Naive thymus-derived CD8-positive, alpha-beta T cell (primary cell): Measurements from ENCODE around the gene ZCCHC3. TPM values are rescaled to one million over a fixed set of nuclear protein-coding genes. Genes with fewer than 3 reads are reported as not detected.
"Not testable (repeated sequence)": the region's sequence is repeated elsewhere in the genome, so short reads cannot be mapped to it uniquely, and the experiment has no call there.

Experiments used
- ATAC-seq, 2 donors: fragments of 150-1000 bp; cut with Tn5 transposase in 1 of 2; sonication (Bioruptor Pico), chemical (Tn5 transposase) in 1 of 2; 1 replicate in 1 of 2; 2 replicates in 1 of 2; pipeline ENCODE4 v1.10.0; 2021; ENCODE audit warnings: mild to moderate bottlenecking in 2 of 2, moderate library complexity in 2 of 2
- POLR2A ChIA-PET: fragments of 350-600 bp; sonication (Branson Sonifier 250); formaldehyde crosslinking; loops from one replicate; lab custom pipeline; 2021; ENCODE audit warnings: antibody characterized with exemption; lab: Charles Lee
- DNase-seq, 10 donors: peaks; one replicate each; pipeline versions ENCODE4 v3.0.0 to v3.0.0-alpha.2; 2020 to 2022
- H3K27ac Mint-ChIP-seq, 10 donors: one replicate each; pipeline ENCODE4 v1.8.0; 2020 to 2022; ENCODE audit warnings: mild to moderate bottlenecking in 10 of 10, mixed read lengths in 10 of 10, moderate library complexity in 4 of 10, inconsistent platforms in 1 of 10
- H3K27me3 Mint-ChIP-seq, 5 donors: one replicate each; pipeline ENCODE4 v1.8.0; 2021 to 2022; ENCODE audit warnings: mixed read lengths in 5 of 5
- H3K36me3 Mint-ChIP-seq, 3 donors: one replicate each; pipeline ENCODE4 v1.8.0; 2020 to 2022; ENCODE audit warnings: mixed read lengths in 3 of 3, mild to moderate bottlenecking in 2 of 3, inconsistent platforms in 1 of 3
- H3K4me1 Mint-ChIP-seq, 4 donors: one replicate each; pipeline ENCODE4 v1.8.0; 2021 to 2022; ENCODE audit warnings: mixed read lengths in 4 of 4
- H3K4me3 Mint-ChIP-seq, 10 donors: one replicate each; pipeline ENCODE4 v1.8.0; 2020 to 2022; ENCODE audit warnings: mild to moderate bottlenecking in 10 of 10, mixed read lengths in 10 of 10, moderate library complexity in 6 of 10, inconsistent platforms in 1 of 10
- H3K9me3 Mint-ChIP-seq, 9 donors: one replicate each; pipeline ENCODE4 v1.8.0; 2020 to 2022; ENCODE audit warnings: mixed read lengths in 9 of 9, mild to moderate bottlenecking in 3 of 9, inconsistent platforms in 1 of 9, moderate library complexity in 1 of 9
- polyA plus RNA-seq, 3 donors: library from polyadenylated mRNA; unstranded; fragments of 300-500 nt; fragmentation: Illumina TruSeq; gene quantifications; one replicate each; pipeline ENCODE4 v1.2.3, GENCODE V29; 2021
- total RNA-seq, 8 experiments: library from RNA in 2 of 8; stranded (reverse) in 2 of 8; gene quantifications; one replicate each; pipeline ENCODE4 v1.2.3 and lab custom pipeline; 2021 to 2026

ZCCHC3 gene, protein sequence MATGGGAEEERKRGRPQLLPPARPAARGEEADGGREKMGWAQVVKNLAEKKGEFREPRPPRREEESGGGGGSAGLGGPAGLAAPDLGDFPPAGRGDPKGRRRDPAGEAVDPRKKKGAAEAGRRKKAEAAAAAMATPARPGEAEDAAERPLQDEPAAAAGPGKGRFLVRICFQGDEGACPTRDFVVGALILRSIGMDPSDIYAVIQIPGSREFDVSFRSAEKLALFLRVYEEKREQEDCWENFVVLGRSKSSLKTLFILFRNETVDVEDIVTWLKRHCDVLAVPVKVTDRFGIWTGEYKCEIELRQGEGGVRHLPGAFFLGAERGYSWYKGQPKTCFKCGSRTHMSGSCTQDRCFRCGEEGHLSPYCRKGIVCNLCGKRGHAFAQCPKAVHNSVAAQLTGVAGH
- total RNA-seq: 10 to 100 TPM; 29.6 to 29.7 TPM
- 10 to 100 TPM in 1 of 3 donors, 1 to 10 TPM in 2; 6.9 to 13.9 (median 7.5) TPM for polyA plus RNA-seq
- total RNA-seq (lab: John Stamatoyannopoulos, UW): 25.1 to 56.8 (median 39.6) reads per million in 6 experiments

DNA sequence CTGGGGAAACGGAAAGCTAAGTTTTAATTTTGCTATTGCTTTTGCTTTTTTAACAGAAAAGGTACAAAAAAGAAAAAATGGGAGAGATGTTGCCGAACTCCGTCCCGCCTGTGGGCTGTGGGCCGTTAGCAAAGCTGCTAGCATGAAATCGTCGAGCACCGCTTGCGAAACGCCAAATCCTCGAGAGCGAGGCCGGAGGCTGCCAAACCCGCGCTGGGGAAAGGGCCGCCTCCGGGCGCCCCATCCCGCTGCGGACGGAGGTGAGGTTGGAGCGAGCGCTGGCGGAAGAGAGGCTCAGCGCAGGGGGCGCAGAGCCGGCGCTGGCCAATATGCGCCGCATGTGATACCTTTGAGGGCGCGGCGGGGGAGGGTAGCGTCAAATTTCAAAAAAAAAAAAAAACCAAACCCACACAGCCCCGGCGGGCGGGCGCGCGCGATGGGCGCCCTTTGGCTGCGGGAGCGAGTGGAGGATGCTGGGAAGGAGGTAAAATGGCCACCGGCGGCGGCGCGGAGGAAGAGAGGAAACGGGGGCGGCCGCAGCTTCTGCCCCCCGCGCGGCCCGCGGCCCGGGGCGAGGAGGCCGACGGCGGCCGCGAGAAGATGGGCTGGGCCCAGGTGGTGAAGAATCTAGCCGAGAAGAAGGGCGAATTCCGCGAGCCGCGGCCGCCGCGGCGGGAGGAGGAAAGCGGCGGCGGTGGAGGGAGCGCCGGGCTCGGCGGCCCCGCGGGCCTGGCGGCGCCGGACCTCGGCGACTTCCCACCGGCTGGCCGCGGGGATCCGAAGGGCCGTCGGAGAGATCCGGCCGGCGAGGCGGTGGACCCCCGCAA lies at the start of gene ZCCHC3:
Gene ZCCHC3, plus strand, starts transcription at position 473 of the 827 bp plus-strand sequence. Its CDS starts 17 bp downstream, at position 490.
- H3K4me1 Mint-ChIP-seq: peaks cover 19 to 50% (median 45%) of the 10 kb centered on the region in 4 donors
- POLR2A ChIA-PET: interaction anchor here (0.6 to 5.5 kb wide), 15 partner anchors 8 to 799 kb away, joined by 3 to 140 read pairs (median 5); partner anchors contain the start of genes CSNK2A1 and SOX12

DNA sequence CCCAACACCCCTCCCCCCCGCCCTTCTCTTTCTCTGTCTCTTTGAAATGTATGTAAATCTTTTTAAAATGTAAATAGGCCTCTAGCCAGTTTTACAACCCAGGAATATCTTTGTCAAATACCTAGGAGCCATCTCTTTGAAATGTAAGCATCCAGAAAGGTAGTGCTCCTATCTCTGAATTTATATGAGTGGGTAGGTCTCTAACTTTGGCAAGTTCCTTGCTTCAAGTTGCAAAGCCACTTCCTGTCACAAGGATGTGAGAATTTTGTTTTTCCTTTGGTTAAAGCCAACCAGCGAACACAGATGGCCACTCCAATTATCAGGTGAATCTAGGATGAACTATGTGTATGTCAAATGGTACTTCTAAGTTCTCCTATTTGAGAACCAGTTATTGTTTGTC lies 46.0 kb upstream of the ZCCHC3 start:
- H3K36me3 Mint-ChIP-seq: no peaks in the 10 kb centered on the region
- no peak for ATAC-seq
- peaks cover 0 to 1% (median 0%) of the 10 kb centered on the region in 5 donors for H3K27me3 Mint-ChIP-seq
- POLR2A ChIA-PET: no interaction called here
- peak overlapping the region in 1 of 10 donors; percentile 56 for H3K4me3 Mint-ChIP-seq
- H3K27ac Mint-ChIP-seq: peak overlapping the region in 3 of 10 donors; percentile 29 to 45 (median 43)
- H3K9me3 Mint-ChIP-seq: no peaks in the 10 kb centered on the region
- peaks cover 6 to 11% (median 8%) of the 10 kb centered on the region in 4 donors for H3K4me1 Mint-ChIP-seq
- DNase-seq: no peak

More for the DNA sequence above, at the start of gene ZCCHC3:
- Mint-ChIP-seq H3K27ac (peak within 1 kb of the TSS; percentile 97 to 99 (median 98)), H3K9me3 (peaks cover 0 to 3% (median 0%) of the 10 kb centered on the region in 9 donors), H3K27me3 (no peaks in the 10 kb centered on the region), H3K36me3 (peaks cover 0 to 17% (median 5%) of the 10 kb centered on the region in 3 donors), H3K4me3 (peak within 1 kb of the TSS; percentile 93 to 100 (median 99))
- peak; percentile 74 to 92 (median 82) for DNase-seq
- ATAC-seq: peak; percentile 88 to 91

DNA sequence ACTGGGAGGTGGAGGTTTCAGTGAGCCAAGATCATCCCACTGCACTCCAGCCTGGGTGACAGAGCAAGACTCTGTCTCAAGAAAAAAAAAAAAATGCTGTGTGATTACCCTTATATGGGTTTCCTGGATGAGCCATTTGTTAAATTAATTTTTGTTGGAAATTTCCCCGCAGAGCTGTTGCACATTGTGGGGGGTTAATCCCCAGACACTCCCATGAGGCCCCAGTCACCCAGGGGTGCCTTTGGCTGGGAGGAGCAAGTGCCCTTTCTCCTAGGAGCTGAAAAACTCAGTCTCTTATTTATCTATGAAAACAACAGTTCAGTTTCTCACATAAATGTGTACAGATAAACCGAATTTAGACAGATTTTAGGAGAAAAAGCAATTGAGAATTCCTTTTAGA lies 44.6 kb upstream of the ZCCHC3 start:
- Mint-ChIP-seq H3K4me1 (peaks cover 6 to 11% (median 8%) of the 10 kb centered on the region in 4 donors), H3K27me3 (peaks cover 0 to 3% (median 0%) of the 10 kb centered on the region in 5 donors), H3K27ac (no peak overlapping the region), H3K9me3 (no peaks in the 10 kb centered on the region), H3K36me3 (no peaks in the 10 kb centered on the region), H3K4me3 (no peak overlapping the region)
- POLR2A ChIA-PET: no interaction called here
- ATAC-seq (no peak), DNase-seq (no peak)

DNA sequence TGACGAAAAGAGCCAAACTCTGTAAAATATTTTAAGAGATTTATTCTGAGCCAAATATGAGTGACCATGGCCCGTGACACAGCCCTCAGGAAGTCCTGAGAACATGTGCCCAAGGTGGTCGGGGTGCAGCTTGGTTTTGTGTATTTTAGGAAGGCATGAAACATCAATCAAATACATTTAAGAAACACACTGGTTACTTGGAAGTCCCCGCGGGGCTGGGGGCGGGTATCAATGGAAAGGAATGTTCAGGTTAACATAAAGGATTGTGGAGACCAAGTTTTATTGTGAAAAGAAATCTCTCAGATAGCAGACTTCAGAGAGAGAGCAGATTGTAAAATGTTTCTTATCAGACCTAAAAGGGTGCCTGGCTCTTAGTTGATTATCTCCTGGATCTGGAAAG lies 43.9 kb upstream of the ZCCHC3 start:
- ATAC-seq, H3K36me3 Mint-ChIP-seq, H3K4me3 Mint-ChIP-seq, DNase-seq, POLR2A ChIA-PET, H3K9me3 Mint-ChIP-seq, H3K27me3 Mint-ChIP-seq: not testable (repeated sequence)
- Mint-ChIP-seq H3K4me1 (peaks cover 9 to 13% (median 10%) of the 10 kb centered on the region in 4 donors), H3K27ac (peak overlapping the region in 1 of 10 donors; percentile 38)

DNA sequence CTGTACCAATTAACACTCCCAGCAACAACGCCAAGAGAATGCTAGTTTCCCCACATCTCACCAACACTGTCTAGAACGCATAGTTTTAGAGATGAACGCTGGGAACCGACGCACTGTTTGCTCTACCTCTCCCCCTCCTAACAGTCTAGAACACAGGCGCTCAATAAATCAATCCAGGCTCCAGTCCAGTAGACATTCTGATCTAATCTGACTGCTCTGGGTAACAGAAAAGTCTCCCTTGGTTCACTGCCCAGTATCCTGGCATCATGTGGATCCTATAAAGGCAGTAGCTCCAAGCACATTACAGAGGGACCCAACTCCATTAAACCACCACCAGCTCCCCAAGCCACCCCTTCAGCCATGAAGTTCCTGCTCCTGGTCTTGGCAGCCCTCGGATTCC lies 40.0 kb upstream of the ZCCHC3 start, which contains the start of gene DEFB132:
Gene DEFB132, plus strand, starts transcription at position 306 of the 400 bp plus-strand sequence. Its CDS starts 55 bp downstream, at position 361.
- Mint-ChIP-seq H3K27ac (peak within 1 kb of the TSS in 1 of 10 donors; percentile 78), H3K27me3 (peaks cover 0 to 3% (median 0%) of the 10 kb centered on the region in 5 donors), H3K4me3 (no peak within 1 kb of the TSS), H3K4me1 (peaks cover 2 to 9% (median 4%) of the 10 kb centered on the region in 4 donors), H3K9me3 (no peaks in the 10 kb centered on the region), H3K36me3 (no peaks in the 10 kb centered on the region)
- DNase-seq: peak in 1 of 10 donors; percentile 1
- POLR2A ChIA-PET: no interaction called here
- ATAC-seq: no peak

DNA sequence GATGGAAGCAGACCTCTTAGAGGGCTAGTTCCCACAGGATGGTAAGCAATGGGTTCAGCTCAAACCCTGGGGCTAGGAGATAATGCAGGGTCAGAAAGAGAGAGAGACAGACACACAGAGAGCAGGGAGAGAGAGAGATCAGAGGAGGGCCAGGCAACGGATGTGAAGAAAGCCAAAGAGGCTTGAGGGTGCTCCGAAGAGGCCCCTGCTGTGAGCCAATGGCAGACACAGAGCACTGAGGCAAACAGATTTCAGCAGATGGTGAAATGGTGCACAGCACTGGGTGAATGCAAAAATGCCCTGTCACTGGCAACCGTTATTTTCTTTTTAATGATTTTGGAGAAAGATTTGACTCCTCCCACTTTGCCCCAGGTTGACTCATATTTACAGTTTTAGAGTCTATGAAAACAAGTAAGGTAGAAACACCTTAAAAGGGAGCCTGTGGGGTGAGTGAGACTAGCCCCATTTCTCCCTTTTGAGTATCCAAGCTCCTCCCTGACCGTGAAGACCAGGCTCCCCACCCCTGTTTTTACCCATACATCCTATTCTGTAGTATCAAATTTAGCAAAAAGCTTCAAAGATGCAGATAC lies 39.0 kb upstream of the ZCCHC3 start:
- Mint-ChIP-seq H3K36me3 (no peaks in the 10 kb centered on the region), H3K4me3 (no peak overlapping the region), H3K27ac (peak overlapping the region in 1 of 10 donors; percentile 78), H3K9me3 (no peaks in the 10 kb centered on the region), H3K27me3 (peaks cover 0 to 3% (median 0%) of the 10 kb centered on the region in 5 donors), H3K4me1 (peaks cover 2 to 9% (median 4%) of the 10 kb centered on the region in 4 donors)
- POLR2A ChIA-PET: interaction anchor here (1.0 to 1.5 kb wide), 2 partner anchors 67 to 73 kb away, joined by 3 to 4 read pairs; partner anchors contain the start of gene SOX12
- DNase-seq: peak in 1 of 10 donors; percentile 2
- ATAC-seq: no peak

DNA sequence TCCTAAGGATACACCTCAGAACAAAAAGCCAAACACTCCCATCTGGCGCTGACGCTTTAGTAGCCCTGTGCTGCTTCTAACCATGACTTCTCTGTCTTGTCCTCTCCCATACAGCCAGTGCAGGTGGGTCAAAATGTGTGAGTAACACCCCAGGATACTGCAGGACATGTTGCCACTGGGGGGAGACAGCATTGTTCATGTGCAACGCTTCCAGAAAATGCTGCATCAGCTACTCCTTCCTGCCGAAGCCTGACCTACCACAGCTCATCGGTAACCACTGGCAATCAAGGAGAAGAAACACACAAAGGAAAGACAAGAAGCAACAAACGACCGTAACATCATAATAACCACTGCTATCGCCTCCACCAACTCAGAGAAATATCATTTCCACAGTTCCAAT lies 38.4 kb upstream of the ZCCHC3 start:
- H3K4me1 Mint-ChIP-seq: peaks cover 2 to 9% (median 4%) of the 10 kb centered on the region in 4 donors
- H3K27me3 Mint-ChIP-seq: peaks cover 0 to 3% (median 0%) of the 10 kb centered on the region in 5 donors
- H3K9me3 Mint-ChIP-seq: no peaks in the 10 kb centered on the region
- H3K4me3 Mint-ChIP-seq: no peak overlapping the region
- no peaks in the 10 kb centered on the region for H3K36me3 Mint-ChIP-seq
- H3K27ac Mint-ChIP-seq: peak overlapping the region in 1 of 10 donors; percentile 17
- POLR2A ChIA-PET: interaction anchor here (1.0 to 1.5 kb wide), 2 partner anchors 67 to 72 kb away, joined by 3 to 4 read pairs; partner anchors contain the start of gene SOX12
- DNase-seq (peak in 1 of 10 donors; percentile 16), ATAC-seq (peak; percentile 35 to 49)

DNA sequence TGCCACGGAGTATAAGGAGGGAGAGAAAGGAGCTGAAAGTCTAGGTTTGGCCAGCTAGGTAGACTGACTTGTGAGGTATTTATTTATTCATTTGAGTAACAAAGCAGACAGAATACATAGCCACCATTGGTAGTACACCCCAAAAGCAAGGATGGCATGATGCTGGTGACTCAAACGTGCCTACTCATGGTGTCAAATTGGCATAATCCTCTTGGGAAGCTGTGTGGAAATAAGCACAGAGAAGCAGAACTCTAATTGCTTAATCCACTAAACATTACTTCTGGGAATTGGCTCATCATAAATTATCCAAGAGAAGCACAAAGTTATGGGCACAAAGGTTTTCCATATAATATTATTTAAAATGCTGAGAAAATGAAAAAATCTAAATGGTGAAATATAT lies 37.4 kb upstream of the ZCCHC3 start:
- Mint-ChIP-seq H3K36me3 (no peaks in the 10 kb centered on the region), H3K4me1 (peaks cover 2 to 9% (median 4%) of the 10 kb centered on the region in 4 donors), H3K27me3 (peaks cover 0 to 3% (median 0%) of the 10 kb centered on the region in 5 donors), H3K27ac (no peak overlapping the region), H3K4me3 (no peak overlapping the region), H3K9me3 (no peaks in the 10 kb centered on the region)
- no peak for DNase-seq
- no peak for ATAC-seq
- POLR2A ChIA-PET: interaction anchor here (1.5 kb wide), 1 partner anchor 71 kb away, joined by 4 read pairs; no protein-coding TSS in a partner anchor

DNA sequence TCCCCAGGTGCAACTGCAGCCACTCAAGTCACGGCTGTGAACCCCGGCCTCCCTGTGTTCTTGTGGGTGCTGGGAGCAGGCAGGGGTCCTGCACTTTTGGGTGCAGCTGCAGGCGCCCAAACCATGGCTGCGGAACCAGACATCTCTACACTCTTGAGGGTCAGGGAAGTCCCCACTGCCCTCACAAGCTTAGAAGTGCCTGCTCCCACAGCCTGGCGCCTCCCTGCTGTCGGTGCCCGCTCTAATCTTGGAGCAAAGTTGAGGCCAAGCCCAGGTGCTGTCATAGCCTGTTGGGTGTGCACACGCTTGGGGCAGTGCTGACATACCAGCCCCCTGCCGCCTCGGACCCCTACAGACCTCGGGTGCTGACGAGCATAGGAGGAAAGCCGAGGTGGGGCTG lies 33.7 kb upstream of the ZCCHC3 start:
- Mint-ChIP-seq H3K36me3 (no peaks in the 10 kb centered on the region), H3K4me1 (peaks cover 9 to 14% (median 12%) of the 10 kb centered on the region in 4 donors), H3K27me3 (no peaks in the 10 kb centered on the region), H3K27ac (no peak overlapping the region), H3K9me3 (no peaks in the 10 kb centered on the region), H3K4me3 (no peak overlapping the region)
- POLR2A ChIA-PET: interaction anchor here (0.6 kb wide), 1 partner anchor 33 kb away, joined by 3 read pairs; the partner anchor contains the start of gene ZCCHC3
- no peak for ATAC-seq
- DNase-seq: peak in 1 of 10 donors; percentile 8

DNA sequence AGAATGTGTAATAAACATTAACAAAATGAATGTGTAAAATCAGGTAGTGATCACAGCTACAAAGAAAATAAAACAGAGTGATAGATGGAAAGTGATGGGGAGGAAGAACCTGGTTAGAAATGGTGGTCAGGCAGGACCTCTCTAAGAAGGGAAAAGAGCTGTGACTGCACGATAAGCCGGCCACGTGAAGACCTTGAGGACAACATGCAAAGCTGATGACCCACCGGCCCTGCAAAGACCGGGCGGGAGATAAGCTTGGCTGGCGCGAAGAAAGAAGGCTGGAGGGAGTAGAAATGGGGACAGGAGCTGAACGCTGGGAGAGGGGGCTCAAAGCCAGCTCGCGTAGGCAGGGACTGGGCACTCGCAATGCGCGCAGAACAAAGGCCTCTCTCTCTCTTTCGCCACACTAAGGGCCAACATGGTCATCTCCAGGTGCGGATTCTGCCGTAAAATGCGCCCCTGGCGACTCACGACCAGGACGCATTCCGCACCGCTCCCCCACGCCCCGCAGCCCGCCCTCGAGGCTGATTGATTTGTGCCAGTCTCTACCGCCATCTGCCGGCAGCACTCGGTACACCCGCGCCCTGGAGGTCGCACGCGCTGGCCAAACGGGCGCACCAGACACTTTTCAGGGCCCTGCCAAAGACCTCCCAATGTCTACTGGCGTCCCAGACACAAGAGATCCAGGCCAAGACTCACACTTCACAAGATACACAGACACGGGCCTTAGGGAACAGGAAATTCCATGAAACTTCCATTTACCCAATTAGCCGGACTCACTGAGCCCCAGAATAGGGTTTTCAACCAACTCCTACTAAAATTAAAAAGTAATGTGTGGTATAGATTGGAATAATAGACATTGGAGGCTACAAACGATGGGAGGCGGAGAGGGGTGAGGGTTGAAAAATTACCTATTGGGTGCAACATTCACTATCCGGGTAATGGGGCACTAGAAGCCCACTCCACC lies 30.5 kb upstream of the ZCCHC3 start:
- peaks cover 7 to 12% (median 9%) of the 10 kb centered on the region in 4 donors for H3K4me1 Mint-ChIP-seq
- no peaks in the 10 kb centered on the region for H3K36me3 Mint-ChIP-seq
- POLR2A ChIA-PET: interaction anchor here (0.7 to 1.4 kb wide), 4 partner anchors 31 to 63 kb away, joined by 3 to 8 read pairs (median 3); partner anchors contain the start of gene SOX12
- DNase-seq: peak; percentile 77 to 94 (median 88)
- no peaks in the 10 kb centered on the region for H3K27me3 Mint-ChIP-seq
- peak overlapping the region; percentile 80 to 93 (median 88) for H3K4me3 Mint-ChIP-seq
- H3K27ac Mint-ChIP-seq: peak overlapping the region in 8 of 10 donors; percentile 1 to 85 (median 52)
- H3K9me3 Mint-ChIP-seq: no peaks in the 10 kb centered on the region
- ATAC-seq: peak; percentile 99
